ENCODE results near the gene FBXL7.

Gene FBXL7

DNA sequence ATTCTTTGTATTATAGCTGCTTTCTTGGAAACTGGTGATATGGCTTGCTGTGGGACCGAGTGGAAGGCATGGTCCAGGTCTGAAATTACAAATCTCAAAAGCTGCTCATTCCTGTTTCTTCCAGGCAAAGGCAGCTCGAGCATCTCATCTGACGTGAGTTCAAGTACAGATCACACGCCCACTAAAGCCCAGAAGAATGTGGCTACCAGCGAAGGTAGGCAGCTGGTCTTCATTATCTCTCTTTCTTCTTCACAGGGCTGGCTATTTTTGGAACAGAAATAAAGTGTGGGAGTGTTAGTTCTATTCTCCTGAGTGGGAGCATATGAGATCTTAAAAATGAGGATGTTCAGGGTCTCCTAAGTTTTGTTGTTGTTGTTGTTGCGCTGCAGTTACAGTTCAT, 115.9 kb downstream of the FBXL7 start:
- DNase-seq (ENCODE audit: low read depth), result peak; percentile 69

DNA sequence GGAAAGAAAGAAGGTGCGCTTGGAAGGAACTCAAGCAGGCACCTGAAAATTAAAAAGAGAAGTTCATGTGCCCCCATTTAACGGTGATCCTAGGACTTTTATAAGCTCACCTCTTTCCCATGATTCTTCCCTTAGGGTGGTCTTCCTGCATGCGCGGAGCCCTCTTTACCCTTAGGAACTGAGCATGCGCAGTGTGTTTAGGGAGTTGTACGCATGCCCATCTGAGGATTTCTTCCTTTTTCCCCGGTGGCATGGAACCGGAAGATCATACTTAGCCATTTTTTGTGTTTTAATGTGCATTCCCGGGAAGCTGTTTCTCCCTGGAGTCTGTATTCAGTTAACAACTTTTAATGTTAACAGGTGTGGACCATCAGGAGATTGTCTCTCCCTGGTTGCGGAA, 119.0 kb downstream of the FBXL7 start:
- DNase-seq (ENCODE audit: low read depth), result no peak

DNA sequence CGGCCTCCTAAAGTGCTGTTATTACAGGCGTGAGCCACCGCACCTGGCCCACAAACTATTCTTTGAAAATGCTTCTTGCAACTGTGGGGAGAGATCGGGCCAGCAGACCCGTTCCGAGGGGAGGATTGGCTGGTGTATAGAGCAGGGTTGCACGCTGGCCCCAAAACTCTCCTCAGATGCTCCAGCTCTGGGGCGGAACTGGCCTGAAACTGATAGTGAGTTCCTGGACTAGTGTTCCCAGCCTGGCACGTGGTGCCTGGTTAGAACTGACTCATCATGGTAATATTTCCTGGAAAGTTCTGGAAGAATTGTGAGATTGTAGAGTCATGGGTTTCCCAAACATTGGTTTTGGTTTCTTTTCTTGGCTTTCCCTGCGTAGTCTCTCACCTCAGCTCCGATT, 120.5 kb downstream of the FBXL7 start:
- DNase-seq (ENCODE audit: low read depth), result peak; percentile 91

DNA sequence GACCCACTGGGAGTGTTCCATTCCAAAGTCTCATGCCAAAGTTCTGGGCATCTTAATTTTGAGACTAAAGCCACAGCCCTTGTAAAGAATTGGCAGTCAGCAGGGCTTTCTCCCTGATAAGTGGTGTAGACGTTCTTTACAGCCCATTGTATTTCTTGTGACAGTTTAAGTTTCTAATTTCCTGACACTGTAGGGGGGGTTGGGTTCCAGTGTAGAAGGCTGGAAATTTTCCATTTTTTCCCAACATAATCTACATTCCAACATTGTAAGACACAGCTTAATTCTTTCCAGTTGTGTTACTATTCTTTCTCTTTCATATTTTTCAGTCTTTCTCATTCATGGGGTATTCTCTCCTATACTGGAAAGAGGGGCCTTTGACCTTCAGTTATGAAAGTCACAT, 121.1 kb downstream of the FBXL7 start:
- DNase-seq (ENCODE audit: low read depth), result peak; percentile 93

DNA sequence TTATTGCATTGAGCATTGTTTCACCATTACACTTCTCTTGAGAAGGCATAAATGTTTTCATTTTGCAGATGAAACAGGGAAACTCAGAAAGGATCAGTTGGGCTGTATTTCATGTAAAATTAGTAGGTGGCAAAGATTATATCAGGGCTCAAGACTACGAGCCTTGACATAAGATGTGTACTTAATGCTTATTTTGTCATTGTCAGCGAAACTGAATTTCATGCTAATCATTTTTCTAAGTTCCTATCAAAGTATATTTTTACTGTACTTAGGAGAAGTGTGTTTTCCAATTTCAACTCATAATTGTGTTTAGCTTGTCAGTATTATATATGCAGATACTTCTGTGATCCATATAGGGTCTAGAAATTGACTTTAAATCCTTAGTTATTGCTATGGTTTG, 123.8 kb downstream of the FBXL7 start:
- no peak for DNase-seq (ENCODE audit: low read depth)

DNA sequence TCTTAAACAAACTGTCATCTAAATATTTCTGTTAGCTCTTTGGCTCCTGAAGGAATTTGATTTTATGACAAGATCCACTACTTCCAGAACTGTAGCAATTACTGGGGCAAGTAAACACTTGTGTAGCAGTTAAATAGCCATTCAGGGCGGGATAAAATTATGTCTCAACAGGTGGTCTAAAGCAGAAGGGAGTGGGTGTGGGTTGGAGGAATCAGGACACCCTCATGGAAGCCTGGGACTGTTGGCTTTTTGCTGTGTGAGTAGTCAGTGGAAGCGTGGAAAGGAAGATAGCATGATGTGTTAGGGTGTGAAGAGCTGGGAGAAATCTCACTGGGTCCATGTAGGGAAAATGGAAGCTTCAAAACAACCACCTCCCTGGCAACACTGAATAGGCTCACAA, 127.1 kb downstream of the FBXL7 start:
- no peak for DNase-seq (ENCODE audit: low read depth)

DNA sequence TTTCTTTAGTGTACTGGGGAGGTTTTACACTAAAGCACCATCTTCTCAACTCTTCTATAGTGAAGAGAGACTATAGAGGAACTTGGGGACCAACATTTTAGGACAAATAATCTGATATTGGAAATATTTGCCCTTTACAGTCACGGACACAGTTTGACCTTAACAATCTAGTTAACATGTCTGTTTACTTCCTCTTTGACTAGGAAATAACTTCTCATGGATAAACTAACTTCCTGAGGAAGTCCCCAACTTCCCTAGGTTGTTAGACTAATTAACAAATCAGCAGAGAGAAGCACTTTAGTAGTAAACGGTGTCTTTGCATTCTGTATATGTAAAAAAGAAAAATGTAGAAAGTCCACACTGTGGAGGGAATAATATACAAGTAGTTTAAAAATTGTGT, 127.7 kb downstream of the FBXL7 start:
- DNase-seq (ENCODE audit: low read depth), result no peak

DNA sequence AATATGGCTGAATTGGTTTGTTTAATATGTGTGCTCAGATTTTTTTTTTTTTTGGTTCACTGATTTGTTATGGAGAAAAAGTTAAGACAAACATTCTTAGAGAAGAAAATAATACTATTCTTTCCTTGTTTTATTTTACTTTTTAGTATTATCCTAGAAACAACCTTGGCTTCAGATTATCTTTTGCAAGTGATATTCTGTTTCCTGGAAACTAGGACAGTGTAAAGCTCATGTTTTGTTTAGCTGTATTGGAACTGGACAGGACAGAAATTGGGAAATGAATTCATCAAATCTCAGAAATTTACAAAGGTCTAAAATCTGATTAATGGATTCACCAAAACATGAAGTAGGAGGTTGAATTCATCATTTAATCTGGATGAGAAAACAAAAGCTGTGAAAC, 130.5 kb downstream of the FBXL7 start:
- no peak for DNase-seq (ENCODE audit: low read depth)

DNA sequence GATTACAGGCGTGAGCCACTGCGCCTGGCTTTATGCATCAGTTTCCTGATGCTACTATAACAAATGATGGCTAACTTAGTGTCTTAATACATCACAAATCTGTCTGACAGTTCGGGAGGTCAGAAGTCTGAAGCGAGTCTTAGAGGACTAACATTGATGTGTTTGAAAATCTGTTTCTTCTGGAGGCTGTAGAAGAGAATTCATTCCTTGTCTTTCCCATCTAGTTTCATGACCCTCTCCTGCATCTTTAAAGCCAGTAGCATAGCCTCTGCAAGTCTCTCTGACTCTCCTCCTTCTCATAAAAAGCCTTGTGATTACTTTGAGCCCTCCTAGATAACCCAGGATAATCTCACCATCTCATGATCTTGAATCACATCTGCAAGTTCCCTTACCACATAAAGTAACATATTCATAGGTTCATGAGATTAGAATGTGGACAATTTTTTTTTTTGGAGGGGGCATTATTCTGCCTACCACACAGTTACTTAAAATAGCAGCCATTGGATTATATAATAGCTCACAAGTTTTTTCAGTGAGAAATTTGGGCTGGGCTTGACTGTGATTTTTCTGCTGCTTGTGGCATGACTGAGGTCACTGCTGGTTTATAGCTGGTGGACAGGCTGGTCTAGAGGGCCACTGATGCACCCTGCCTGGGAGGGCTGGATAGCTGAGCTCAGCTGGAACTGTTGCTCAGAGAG, 134.8 kb downstream of the FBXL7 start:
- peak; percentile 72 for DNase-seq (ENCODE audit: low read depth)

DNA sequence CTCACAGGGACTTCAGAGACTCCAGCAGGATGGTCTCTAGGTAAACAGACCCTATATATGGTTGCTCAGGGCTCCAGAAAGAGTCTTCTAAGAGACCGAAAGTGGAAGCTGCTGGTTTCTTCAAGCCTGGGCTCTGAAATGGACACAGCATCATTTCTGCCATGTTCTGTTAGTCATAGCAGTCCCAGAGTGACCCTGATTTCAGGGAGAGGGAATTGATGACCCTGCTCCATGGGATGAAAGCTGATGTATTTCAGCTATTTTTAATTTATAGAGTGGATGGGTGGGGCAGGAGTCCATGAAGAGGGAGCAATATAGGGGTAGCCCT, 135.3 kb downstream of the FBXL7 start:
- DNase-seq (ENCODE audit: low read depth), result no peak

DNA sequence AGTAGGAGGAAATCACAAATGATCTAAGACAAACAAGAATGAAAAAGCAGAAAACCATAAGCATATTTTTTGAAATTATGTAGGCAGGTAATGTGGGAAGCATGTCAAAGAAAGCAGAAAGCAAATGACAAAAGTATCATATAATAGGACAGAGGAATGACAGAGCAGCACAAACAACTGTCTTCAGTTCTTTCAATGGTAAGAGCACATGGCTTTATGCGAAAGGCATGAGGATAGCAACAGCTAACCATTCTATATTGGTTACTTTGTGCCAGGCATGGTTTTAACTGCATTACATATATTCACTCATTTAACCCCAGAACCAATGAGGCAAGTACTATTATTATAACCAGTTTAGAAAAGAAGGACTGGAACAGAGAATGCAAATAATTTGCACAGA, 137.4 kb downstream of the FBXL7 start:
- DNase-seq (ENCODE audit: low read depth), result no peak

DNA sequence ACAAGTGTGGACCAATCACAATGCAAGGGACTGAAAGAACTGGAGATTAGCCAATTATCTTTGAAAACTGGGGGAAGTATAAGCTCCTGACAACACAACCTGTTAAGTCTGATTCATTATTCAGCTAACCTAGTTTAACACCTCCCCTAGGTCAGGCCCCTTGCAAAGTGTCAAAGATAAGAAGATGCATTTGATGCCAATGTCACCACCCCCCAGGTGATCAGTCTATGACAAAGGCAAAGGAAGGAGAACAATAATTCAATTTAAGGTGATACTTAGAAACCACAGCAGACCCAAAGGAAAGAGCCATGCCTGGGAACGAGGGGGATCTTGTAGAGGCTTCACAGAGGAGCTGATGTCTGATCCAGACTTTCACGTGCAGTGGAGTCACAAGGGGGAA, 137.9 kb downstream of the FBXL7 start:
- DNase-seq (ENCODE audit: low read depth), result no peak

DNA sequence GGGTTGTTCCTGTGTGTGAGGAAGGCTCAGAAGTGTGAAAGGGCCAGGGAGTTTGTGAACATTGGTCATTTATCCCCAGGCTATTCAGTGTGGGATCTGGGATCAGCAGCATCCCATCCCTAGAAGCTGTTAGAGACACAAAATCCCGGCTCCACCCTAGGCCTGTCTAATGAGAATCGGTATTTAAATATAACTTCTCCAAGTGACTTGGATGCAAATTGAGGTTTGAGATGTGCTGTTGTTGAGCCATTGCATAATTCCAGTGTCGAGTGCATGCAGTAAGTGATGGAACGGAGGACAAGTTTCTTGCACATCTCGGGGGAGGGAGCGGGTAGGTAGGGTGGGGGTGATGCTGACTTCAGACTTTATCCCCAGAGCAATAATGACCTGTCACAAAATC, 138.3 kb downstream of the FBXL7 start:
- no peak for DNase-seq (ENCODE audit: low read depth)

DNA sequence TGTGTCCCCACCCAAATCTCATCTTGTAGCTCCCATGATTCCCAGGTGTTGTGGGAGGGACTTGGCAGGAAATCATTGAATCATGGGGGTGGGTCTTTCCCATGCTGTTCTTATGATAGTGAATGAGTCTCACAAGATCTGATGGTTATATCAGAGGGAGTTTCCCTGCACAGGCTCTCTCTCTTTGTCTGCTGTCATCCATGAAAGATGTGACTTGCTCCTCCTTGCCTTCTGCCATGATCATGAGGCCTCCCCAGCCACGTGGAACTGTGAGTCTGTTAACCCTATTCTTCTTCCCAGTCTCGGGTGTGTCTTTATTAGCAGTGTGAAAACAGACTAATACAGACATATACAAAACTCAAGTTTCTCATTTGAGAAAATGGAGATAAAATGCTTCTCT, 139.3 kb downstream of the FBXL7 start:
- DNase-seq (ENCODE audit: low read depth), result no peak

DNA sequence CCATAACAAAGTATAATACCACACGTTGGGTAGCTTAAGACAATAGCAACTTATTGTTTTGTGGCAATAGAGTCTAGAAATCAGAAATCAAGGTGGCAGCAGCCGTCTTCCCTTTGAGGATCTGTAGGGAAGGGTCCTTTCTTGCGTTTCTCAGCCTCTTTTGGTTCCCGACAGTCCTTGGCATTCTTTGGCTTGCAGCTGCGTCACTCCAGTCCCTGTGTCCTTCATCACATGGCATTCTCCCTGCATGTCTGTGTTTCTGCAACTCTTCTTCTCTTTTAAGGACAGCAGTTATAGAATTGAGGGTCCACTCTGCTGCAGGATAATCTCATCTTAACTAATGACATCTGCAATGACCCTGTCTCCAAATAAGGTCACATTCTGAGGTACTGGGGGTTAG, 140.1 kb downstream of the FBXL7 start:
- DNase-seq (ENCODE audit: low read depth), result no peak

DNA sequence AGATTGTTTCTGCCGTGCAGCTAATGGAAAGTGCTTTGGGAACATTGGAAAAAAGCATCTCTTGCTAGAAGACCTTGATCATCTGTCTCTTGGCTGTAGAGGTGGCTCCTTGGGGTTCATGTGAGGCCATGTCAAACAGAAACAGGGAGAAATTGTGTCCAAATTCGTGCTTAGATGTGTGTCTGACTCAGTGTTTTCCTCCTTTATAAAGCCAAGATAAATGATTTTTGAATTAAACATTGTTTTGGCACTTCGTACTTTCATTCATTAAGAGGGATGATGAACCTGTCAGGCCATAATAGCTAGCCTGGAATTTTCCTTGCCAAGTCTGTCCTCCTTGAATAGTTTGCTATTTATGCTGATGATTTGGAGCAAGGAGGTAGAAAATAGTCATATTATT, 143.8 kb downstream of the FBXL7 start:
- DNase-seq (ENCODE audit: low read depth), result no peak

DNA sequence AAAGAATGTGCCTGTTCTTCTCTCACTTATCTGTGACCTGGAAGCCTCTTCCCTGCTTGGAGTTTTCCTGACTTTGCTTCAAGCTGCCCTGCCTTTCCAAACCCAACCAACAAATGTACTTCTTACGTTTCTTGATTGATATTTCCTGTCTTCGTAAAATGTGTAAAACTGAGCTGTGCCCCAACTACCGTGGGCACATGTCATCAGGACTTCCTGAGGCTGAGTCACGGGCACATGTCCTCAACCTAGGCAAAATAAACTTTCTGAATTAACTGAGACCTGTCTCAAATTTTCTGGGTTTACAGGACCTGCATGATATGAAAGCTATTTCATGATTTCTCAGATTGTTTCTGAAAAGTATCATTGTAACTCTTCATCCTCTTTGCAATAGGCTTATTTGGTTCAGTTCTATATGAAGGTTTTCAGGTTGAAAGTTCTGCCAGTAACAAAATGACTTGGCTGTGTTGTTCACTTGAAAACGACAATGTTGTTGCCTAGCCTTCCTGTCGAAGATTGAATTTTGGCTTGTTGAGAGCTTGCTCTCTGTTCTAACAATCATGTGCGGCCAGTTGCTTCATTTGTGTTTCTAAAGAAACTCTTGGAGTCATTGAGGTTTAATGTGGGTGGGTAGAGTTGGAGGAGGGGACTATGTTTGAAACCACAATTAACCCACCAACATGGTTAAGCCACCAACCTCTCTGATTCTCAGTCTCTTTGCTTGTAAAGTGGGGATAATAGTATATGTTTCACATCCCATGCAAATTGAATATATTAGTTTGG, 145.6 kb downstream of the FBXL7 start:
- peak; percentile 63 for DNase-seq (ENCODE audit: low read depth)

DNA sequence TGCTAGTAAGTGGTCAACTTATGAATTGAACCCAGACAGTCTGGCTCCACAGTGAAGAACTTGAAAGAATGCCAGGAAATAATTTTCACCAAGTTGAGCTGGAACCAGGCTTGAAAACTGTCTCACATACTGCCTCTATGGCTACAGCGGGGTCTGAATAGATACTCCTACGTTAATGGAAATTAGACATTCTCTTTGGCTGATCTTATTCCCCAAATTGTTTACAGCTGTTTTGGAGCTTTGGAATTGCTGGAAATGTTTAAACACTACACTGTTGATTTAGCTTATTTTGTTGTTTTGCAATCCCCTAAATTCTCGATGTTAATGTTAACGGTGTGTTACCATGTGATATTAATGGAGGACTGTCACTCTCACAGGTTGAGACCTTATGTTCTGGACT, 146.4 kb downstream of the FBXL7 start:
- peak; percentile 10 for DNase-seq (ENCODE audit: low read depth)

DNA sequence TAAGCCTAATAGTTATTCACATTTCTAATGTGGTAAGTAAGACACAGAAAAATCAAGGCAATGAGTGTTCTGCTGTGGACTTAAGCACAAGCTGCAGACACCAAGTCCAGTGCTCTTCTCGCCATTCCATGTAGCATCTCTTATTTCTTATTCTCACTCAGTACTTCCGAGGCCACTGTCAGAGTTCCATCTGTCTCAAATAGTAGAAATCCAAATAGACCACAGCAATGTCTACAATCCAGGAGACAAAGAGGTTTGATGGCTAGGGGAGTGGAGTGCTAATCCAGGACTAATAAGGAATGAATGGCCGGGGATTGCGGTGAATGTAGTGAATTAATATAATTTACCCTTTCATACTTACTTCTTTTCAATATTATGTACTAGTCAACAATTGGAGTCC, 147.3 kb downstream of the FBXL7 start:
- no peak for DNase-seq (ENCODE audit: low read depth)

DNA sequence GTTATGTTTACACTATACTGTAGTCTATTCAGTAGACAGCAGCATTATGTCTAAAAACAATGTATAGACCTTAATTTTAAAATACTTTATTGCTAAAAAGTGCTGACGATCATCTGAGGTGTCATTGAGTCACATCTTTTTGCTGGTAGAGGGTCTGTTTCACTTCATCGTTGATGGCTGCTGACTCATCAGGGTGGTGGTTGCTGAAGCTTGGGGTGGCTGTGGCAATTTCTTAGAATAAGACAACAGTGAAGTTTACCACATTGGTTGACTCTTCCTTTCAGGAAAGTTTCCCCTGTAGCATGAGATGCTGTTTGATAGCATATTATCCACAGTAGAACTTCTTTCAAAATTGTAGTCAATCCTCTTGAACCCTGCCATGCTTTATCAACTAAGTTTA, 150.3 kb downstream of the FBXL7 start:
- DNase-seq (ENCODE audit: low read depth), result no peak

DNA sequence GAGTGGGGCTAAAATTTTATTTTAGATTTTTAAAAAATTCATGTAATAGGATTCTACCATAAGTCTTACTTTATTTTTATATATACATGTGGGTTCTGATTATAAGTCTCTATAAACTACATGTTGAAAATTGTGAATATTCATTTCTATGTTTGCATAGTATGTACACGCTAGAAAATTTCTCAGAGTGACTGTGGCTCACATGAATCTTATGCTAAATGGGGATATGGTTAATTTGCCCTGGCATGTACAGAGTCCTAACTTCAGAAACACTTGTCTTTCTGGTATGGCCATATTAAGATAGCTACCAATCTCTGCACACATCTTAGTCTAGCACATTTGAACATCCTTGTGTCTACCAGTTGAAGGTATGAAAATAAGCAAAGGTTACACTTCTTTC, 154.8 kb downstream of the FBXL7 start:
- no peak for DNase-seq (ENCODE audit: low read depth)

DNA sequence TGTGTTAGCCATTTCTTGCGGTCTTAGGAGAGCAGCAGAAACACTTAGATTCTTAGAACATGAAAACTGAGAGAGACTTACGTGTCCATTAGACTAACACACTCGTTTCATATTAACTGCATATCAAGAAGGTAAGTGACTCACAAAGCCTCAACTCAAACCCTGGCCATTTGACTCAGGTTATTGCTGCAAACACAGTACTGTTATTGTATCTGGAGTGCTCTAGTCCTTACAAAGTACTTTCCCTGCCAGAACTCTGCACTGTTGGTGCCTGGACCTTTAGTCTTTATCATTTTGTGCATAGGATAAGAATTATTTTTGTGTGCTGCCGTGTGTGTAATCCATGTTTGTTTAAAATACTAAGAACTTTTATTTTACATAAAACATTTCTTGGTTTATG, 155.7 kb downstream of the FBXL7 start:
- DNase-seq (ENCODE audit: low read depth), result no peak

DNA sequence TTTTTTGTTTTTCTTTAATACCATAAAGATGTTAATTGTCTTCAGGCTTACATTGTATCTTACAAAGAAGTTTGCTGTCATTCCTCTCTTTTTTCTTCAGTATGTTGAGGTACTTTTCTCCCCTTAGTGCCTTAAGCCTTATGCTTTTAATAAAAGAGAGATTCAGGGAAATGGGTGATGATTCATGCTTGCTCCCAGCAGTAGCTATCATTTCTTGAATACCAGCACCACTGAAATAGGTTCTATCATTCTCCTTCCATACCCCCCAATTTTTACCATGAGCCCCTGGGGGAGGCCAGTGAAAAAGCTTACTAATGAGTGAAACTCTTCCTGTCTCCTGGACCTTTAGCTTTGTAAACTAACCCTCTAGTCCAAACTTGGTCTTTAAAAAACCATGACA, 165.0 kb downstream of the FBXL7 start:
- peak; percentile 83 for DNase-seq (ENCODE audit: low read depth)

DNA sequence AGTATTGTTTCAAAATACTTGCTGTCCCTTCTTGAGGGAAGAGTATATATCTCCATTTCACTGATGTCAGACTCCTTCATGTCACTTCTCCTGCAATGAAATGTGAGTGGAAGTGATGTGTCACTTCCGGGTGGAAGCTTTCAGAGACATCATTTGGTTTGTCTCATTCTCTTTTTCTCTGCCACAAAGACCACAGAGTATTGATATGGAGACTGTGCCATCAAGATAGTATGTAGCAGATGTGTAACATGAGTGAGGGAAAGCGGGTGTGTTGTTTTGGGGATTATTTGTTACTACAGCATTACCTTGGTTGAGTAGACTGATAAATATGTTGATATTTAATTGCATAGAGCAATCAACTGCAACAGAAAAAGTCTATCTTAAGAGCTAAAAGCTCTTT, 169.8 kb downstream of the FBXL7 start:
- DNase-seq (ENCODE audit: low read depth), result no peak

Measured in EH (cell line).